COLO668 (cell line): ENCODE data around the gene ZDHHC19.
"Not testable (repeated sequence)": the region's sequence is repeated elsewhere in the genome, so short reads cannot be mapped to it uniquely, and the experiment has no call there.

Experiments used
- DNase-seq: peaks from one replicate; lab custom pipeline; 2025; ENCODE audit not compliant: unreplicated experiment; lab: John Stamatoyannopoulos, UW

Gene ZDHHC19, protein sequence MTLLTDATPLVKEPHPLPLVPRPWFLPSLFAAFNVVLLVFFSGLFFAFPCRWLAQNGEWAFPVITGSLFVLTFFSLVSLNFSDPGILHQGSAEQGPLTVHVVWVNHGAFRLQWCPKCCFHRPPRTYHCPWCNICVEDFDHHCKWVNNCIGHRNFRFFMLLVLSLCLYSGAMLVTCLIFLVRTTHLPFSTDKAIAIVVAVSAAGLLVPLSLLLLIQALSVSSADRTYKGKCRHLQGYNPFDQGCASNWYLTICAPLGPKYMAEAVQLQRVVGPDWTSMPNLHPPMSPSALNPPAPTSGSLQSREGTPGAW

DNA sequence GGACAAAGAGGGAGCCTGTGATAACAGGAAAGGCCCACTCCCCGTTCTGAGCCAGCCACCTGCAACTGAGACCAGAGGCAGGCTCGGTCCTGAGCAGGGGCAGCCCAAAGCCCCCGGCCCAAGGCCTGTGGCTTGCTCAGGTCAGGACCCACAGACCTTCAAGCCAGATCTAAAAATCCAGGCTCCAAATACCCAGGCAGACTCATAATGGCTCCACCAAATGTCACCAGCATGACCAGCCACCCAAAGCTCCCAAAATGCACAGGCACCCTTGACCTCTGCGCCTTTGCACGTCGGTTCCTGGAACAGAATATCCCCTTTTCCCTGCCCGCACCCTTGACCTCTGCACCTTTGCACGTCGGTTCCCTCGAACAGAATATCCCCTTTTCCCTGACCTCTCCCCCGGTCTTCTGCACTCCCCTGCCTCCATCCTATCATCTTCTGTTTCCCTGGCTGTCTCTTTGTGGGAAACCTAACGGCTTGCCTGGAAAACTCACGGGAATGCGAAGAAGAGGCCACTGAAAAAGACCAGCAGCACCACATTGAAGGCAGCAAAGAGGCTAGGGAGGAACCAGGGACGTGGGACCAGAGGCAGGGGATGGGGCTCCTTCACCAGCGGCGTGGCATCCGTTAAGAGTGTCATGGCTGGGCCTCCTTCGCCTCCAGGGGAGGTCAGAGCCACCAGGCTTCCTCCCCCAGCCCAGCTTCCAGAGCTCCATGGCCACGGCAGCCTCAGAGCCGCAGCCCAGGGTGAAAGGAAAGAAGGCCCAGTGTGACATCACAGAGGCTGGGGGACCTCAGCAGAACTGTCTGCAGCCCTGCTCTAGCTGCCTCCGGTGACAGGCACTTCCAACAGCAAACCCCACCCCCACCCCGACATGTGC, at the start of gene ZDHHC19:
Gene ZDHHC19, minus strand, starts transcription at position 728 of the 884 bp plus-strand sequence. Its CDS starts 85 bp downstream, at position 643.
- no peak for DNase-seq

DNA sequence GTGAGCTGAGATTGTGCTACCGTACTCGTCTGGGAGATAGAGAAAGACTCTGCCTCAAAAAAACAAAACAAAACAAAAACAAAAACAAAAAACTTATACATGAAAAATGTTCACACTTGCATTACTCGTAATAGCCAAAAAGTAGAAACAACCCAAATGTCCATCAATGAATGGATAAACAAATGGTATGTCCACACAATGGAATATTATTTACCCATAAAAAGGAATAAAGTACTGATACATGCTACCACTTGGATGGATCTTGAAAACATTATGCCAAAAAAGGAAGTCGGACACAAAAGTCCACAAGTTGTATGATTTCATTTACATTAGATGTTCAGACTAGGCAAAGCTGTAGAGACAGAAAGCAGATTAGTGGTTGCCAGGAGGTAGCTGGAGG, 49.6 kb upstream of the ZDHHC19 start:
- DNase-seq: no peak

DNA sequence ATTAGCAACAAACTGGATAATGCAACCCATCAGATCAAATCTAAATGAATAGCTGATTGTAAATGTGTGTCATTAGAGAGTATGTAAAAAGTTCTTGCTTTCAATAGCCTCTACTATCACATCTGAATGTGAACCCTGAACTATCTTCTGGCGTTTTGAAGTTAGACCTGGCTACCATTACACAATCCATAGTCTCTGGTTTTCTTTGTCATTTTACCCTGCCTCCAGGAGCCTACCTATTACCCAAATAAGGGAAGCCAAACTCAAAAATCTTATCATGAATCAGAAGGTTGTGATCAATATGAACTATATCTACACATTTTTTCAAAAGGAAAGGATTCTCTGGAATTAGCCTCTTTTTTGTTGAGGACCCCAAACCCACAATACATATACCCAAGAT, 44.6 kb upstream of the ZDHHC19 start:
- no peak for DNase-seq

DNA sequence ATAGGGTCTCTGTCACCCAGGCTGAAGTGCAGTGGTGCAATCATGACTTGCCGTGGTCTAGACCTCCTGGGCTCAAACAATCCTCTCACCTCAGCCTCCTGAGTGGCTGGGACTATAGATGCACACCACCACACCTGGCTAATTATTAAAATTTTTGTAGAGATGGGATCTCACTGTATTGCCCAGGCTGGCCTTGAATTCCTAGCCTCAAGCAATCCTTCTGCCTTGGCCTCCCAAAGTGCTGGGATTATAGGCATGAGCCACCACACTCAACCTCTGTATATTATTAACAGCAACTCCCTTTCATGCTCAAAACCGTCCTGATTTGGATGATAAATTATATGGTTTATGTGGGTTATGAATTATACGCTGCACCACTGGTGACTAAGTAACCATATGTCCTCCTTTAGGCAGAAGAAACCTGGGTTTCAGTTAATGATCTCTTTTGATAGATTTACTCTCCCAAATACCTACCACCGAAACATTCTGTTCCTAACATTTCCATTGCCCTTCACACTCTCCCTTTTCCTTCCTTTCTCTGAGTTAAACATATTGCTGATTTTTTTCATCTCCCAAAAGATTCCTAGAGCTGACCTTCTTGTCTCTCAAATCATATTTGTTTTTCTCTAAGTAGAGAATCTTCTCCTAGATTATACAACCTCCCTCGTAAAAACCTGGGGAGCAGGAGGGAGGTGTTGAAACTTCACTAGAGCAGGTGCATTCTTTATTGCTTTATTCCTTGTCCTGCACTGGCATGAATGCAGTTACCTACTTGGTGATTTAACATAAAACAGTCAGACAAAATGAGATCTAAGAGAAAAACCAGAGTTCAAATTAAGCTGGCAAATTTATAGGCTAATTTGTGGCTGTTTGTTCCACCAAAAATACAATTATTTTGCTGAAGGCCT, 43.4 kb upstream of the ZDHHC19 start:
- DNase-seq: no peak

DNA sequence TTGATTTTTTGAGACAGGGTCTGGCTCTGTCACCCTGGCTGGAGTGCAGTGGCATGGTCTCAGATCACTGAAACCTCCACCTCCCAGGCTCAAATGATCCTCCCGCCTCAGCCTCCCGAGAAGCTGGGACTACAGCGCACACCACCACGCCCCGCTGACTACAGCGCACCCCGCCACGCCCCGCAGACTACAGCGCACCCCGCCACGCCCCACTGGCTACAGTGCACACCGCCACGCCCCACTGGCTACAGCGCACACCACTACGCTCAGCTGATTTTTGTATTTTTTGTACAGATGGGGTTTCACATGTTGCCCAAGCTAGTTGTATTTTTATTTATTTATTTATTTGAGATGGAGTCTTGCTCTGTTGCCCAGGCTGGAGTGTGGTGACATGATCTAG, 40.7 kb upstream of the ZDHHC19 start:
- no peak for DNase-seq

DNA sequence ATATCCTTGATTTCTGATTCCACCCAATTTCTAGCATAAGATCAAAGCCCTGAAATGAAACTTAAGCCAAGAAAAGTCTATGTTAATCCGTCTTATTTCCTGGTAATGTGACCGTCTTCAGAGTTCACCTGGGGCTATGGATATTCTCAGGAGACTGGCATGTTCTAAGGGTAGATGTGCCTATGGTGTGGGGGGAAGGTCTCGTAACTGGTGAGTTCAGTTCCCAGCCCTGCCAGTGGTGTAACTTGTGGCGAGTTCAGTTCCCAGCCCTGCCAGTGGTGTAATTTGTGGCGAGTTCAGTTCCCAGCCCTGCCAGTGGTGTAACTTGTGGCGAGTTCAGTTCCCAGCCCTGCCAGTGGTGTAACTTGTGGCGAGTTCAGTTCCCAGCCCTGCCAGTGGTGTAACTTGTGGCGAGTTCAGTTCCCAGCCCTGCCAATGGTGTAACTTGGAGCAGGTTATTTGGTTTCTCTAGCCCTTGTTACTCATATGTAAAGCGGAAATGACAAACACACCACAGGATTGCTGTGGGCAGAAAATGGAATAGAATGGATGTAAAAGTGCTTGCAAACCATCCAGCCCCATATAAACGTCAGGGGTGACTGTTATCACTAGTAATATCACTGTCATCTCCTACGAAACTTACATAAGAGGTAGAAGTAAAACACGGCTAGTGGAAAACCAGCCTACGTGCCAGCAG, 35.6 kb upstream of the ZDHHC19 start:
- DNase-seq: no peak

DNA sequence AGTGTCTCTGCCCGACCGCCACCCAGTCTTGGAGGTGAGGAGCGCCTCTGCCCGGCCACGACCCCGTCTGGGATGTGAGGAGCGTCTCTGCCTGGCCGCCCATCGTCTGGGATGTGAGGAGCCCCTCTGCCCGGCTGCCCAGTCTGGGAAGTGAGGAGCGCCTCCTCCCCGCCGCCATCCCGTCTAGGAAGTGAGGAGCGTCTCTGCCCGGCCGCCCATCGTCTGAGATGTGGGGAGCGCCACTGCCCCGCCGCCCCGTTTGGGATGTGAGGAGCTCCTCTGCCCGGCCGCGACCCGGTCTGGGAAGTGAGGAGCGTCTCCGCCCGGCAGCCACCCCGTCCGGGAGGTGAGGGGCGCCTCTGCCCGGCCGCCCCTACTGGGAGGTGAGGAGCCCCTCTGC, 33.0 kb upstream of the ZDHHC19 start:
- DNase-seq: not testable (repeated sequence)

DNA sequence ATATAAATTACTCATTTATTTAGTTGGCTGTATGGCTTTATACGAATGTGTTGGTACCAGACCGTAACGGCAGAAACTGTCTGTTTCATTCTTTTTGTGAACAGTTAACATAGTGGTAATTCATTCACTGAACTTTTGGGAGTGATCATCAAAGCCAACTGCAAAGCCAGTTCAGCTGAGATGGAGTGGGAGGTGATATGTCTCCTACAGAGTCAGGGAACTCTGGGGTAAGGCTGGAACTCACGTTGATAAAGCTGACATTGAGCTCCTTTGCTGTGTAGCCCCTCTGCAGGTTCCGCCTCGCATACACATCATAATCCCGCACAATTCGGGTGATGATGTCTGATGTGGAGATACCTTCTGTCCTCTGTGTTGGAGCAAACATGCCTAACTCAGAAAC, 30.5 kb upstream of the ZDHHC19 start:
- DNase-seq: no peak

DNA sequence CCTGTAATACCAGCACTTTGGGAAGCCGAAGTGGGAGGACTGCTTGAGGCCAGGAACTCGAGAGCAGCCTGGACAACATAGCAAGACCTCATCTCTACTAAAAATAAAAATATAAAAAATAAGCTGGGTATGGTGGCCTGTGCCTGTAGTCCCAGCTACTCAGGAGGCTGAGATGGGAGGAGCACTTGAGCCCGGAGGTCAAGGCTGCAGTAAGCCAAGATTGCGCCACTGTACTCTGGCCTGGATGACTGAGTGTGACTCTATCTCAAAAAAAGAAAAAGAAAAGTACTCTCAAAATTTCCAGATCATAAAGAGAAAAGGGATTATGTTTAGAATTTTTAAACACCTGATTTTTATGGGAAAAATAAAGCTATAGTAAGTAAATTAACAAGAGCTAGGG, 29.2 kb upstream of the ZDHHC19 start:
- no peak for DNase-seq

DNA sequence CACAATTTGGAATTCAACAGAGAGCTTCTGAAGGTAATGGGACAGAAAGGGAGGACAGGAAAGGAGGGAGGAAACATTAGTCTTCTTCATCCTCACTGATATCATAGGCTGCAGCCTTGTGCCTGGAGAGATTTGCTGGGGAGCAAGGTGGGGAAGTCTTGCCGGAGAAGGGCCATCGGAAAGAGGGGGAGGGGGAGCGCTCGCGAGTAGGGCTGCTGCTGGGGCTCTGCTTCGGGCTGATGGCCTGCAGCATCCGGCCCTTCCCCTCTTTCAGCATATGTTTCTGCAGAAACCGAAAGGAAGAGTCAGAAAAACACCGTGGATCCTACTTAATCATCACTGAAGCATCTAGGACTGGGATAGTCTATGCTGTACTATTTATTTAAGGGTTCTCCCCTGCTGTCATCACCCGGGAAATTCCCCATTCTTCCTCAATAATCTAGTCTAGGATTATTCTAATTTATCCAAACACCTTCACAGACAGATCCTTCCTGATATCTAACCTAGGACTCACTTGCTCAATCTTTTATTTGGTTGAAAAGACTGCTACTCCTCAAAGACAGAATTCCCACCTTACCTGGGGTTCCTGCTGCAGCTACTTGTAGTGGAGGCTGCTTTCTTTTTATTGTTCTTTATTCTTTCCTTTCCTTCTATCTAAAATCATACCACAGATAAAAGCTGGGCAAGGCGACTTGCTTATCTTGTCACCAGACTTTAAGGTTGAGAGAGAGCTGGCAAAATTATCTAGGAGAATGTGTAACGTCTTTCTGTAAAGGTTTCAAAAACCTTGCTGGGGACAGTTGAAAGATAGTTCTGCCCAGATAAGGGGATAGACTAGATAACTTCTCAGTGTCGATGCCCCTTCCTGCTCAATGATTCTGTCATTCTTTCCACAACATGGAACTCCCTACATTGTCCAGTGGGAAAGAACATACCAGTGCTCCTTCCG, 27.7 kb upstream of the ZDHHC19 start:
- no peak for DNase-seq

DNA sequence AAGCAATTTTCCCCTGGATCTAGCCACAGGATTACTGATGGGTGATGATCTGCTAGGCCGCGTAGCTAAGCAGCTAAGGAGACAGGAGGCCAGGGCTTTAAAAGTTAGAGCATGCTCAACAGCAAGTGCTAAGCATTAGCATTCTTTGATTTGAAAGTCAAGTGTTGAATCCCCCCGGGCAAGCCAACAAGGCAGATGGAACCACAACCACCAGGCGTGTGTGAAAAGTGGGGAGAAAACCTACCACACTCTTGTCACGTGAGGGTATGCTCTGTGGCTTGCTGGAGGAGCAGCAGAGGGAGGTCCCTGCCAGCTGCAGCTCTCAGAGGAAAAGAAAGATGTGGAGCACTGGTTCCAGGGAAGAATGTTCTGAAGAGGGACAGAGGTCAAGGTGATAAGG, 26.0 kb upstream of the ZDHHC19 start:
- DNase-seq: no peak

DNA sequence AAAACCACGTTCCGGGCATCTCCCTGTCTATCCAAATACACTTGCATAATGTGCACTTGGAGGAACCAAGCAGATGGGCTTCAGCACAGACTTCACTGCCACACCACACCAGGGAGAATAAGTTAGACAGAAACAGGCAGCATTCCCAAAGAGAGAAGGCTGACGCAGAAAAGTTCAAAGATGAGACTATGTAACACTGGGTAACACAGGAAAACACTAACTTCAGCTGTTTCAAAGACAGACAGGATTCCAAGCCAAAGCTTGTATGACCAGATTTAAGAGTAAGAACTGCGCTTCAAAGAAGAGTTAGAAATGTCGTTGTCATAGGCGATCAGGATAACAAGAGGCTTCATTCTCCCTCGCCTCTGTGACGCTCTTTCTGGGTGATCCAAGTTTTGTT, 25.0 kb upstream of the ZDHHC19 start:
- DNase-seq: no peak

DNA sequence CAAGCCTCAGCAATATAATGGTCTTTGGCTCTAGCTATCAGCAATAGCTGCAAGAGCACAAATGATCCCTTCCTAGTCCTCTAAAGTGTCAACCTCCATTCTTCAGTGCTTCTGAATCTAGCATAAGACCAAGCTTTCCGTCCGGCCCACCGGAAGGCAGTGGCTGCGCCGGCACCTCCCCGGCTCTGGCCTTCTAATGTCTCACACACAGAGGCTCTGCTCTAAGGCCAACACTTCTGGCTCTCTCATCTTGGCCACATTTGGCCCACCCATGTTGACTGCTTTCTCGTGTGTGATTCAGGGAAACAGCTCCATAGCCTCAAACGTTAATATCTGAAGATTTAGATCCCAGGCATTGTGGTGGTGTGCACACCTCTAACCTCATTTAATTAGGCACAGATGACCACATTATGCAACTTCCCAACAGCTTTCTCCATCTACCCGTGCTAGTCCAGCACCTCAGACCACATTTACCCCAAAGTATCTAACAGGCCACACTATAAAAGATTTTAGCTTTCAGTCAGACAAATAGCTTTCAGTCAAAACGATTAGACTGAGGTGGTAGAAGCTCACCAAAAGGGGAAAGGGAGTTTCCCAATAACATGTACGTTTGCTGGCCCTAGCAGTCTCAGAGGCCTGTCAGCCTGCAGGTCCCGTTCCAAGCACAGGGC, 24.4 kb upstream of the ZDHHC19 start:
- no peak for DNase-seq

DNA sequence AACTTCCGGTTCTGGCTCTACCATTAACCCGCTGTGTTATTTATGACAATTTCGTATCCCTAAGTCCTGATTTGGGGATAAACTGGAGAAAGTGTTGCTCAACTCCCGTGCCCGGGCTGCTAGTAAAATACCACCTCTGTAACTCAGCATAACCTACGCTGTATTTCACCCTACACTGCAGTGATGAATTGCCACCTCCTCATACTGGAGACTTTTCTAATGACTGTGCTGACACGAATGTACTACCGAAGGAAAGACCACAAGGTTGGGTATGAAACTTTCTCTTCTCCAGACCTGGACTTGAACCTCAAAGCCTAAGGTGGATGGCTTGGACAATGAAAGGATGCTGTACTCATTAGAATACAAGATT, 21.7 kb upstream of the ZDHHC19 start:
- no peak for DNase-seq

DNA sequence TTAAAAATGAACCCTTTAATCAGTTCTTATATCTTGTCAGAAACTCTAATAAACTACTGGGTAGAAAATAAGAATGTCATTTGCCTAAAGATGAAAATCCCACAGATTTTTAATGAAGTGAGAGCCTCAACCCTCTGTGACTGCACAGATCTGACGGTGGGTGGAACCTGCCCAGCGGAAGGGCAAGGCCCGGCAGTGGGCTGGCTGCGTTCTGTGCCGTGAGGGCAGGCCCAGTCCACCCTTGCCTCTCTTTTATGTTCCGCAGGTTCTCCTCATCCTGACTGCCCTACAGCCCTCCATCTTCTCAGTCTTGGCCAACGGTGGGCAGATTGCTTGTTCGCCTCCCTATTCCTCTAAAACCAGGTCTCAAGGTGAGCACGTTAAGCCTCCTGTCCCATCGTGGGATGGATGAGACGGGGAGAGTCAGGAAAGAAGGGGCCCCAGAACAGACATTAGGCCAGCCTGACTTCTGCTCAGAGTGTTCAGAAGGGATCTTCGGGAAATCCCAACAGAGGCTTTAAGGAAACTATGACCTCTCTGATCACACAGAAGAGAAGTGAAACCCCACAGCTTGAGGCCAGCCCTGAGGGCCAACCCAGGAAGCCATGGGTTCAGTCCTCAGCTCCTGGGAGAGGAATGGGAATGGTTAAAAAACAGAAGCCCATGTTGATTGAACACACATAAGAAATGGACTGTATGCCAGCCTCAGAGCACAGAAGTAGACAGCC, 21.1 kb upstream of the ZDHHC19 start:
- DNase-seq: no peak

DNA sequence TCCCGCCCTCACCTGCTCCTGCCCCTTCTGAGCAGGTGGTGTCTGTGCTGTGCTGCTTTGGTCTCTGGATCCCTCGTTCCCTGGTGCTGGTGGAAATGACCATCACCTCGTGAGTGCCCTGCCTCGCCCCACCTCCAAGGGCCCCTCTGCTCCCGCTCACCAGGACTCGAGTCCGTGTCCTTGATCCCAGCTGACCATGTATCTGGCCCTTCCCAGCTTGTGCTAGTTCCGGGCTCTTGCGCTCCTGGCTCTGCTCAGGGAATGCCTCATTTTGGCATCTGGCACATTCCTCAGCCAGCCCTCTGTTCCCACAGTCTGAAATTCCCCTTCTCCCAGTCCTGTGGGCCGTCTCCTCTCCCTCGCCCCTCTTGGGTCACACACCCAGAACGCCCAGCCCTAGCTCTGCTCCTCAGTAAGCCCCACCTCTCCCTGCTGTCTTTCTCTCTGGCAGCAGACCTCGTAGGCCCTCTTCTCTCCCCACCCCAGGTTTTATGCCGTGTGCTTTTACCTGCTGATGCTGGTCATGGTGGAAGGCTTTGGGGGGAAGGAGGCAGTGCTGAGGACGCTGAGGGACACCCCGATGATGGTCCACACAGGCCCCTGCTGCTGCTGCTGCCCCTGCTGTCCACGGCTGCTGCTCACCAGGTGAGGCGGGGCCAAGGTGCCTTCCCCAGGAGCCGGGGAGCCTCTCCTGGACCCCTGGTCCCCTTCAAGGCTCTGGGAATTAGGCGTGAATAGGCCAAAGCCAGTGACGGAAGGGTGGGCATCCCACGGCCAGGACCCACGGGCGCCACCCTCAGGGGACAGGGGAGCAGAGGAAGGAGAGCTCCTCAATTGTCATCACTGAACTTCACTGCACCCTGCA, 16.7 kb upstream of the ZDHHC19 start:
- no peak for DNase-seq

DNA sequence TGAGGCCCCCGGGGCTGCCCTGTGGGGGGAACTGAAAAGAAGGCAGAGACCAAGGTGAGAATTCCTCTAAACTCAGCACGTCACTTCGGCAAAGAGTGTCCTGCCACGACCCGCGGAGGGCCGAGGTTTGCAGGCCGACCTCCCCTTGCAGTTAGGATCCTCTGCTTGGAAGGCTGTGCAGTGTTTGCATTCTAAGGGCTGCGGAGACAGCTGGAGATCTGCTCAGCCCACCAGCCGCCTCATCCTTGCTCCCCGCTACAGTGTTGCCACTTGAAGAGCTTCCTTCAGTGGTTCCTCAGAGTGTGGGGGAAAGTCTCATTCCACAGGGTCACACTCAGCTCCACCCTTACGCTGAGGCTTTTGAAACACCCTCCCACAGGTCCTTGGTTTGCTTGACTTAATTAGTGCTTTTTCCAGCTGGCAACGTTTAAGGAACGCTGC, 15.9 kb upstream of the ZDHHC19 start:
- no peak for DNase-seq
